Caco-2 (cell line): Measurements from ENCODE around the gene CD24. TPM values are rescaled to one million over a fixed set of nuclear protein-coding genes. Genes with fewer than 3 reads are reported as not detected.
A peak's percentile ranks its signal among the peaks of the same experiment; 100 is the strongest.
"Not testable (repeated sequence)": the region's sequence is repeated elsewhere in the genome, so short reads cannot be mapped to it uniquely, and the experiment has no call there.

Experiments used
- Bru-seq: library from RNA; stranded (reverse); fragments of 400-500 nt; gene quantifications from one replicate; lab custom pipeline; 2021; lab: Mats Ljungman, UMichigan
- BruChase-seq, 2 experiments: library from RNA; stranded (reverse); fragments of 400-500 nt; gene quantifications; one replicate each; lab custom pipeline; 2021; lab: Mats Ljungman, UMichigan
- BruUV-seq: library from RNA; stranded (reverse); fragments of 400-500 nt; replicated peaks from 2 replicates; lab custom pipeline; 2021; lab: Mats Ljungman, UMichigan
- CTCF ChIA-PET: fragments of 300-600 bp; sonication (Branson Sonifier 250); formaldehyde crosslinking; loops from one replicate; lab custom pipeline; 2022; ENCODE audit warnings: antibody characterized with exemption; lab: Charles Lee
- POLR2A ChIA-PET: fragments of 300-600 bp; sonication (Branson Sonifier 250); formaldehyde crosslinking; loops from one replicate; lab custom pipeline; 2022; ENCODE audit warnings: antibody characterized with exemption; lab: Charles Lee
- DNase-seq, 2 experiments: peaks; one replicate each; pipeline versions ENCODE4 v3.0.0 to v3.0.0-alpha.2; 2020 to 2022
- H3K27me3 ChIP-seq: replicated peaks from 2 replicates; pipeline ENCODE4 v1.6.0; 2011; ENCODE audit warnings: low read length; ENCODE audit not compliant: control insufficient read depth, insufficient read depth
- H3K36me3 ChIP-seq: 2 replicates; pipeline ENCODE4 v1.5.1; 2011; ENCODE audit warnings: low read length; ENCODE audit not compliant: control insufficient read depth, insufficient read depth
- H3K4me1 ChIP-seq: fragments of 250-450 bp; sonication (Bioruptor Pico); 2 replicates; pipeline ENCODE4 v1.5.1; 2020; ENCODE audit warnings: mild to moderate bottlenecking
- H3K4me3 ChIP-seq: 2 replicates; pipeline ENCODE4 v1.5.1; 2011; ENCODE audit warnings: low read depth, mild to moderate bottlenecking, control low read depth, low read length
- H3K9me3 ChIP-seq: fragments of 250-450 bp; sonication (Bioruptor Pico); 2 replicates; pipeline ENCODE4 v1.5.1; 2020; ENCODE audit warnings: mild to moderate bottlenecking, moderate library complexity
- H3K27ac Mint-ChIP-seq: one replicate; pipeline ENCODE4 v1.8.0; 2022; ENCODE audit warnings: mixed read lengths; ENCODE audit not compliant: unreplicated experiment
- H3K27me3 Mint-ChIP-seq: one replicate; pipeline ENCODE4 v1.8.0; 2022; ENCODE audit warnings: mixed read lengths; ENCODE audit not compliant: insufficient read depth, unreplicated experiment
- H3K36me3 Mint-ChIP-seq: one replicate; pipeline ENCODE4 v1.8.0; 2022; ENCODE audit warnings: mild to moderate bottlenecking, mixed read lengths; ENCODE audit not compliant: insufficient read depth, unreplicated experiment
- H3K4me1 Mint-ChIP-seq: one replicate; pipeline ENCODE4 v1.8.0; 2022; ENCODE audit warnings: low read depth, mixed read lengths; ENCODE audit not compliant: unreplicated experiment
- H3K4me3 Mint-ChIP-seq: one replicate; pipeline ENCODE4 v1.8.0; 2022; ENCODE audit warnings: mild to moderate bottlenecking, moderate library complexity, mixed read lengths; ENCODE audit not compliant: unreplicated experiment
- H3K9me3 Mint-ChIP-seq: one replicate; pipeline ENCODE4 v1.8.0; 2022; ENCODE audit warnings: mixed read lengths; ENCODE audit not compliant: unreplicated experiment
- intact Hi-C: fragments of 100-400 bp; cut with micrococcal nuclease; formaldehyde crosslinking; loops from one replicate; pipeline ENCODE4 v1.10.0; 2022; ENCODE audit not compliant: unreplicated experiment
- long read RNA-seq: library from polyadenylated mRNA; stranded (forward); transcript quantifications from one replicate; pipeline ENCODE4 v2.0.0, GENCODE V29; 2022
- total RNA-seq: library from RNA; stranded (reverse); gene quantifications from 2 replicates; pipeline ENCODE4 v1.2.3, GENCODE V29; 2022
- TF ChIP-seq, protein P1 (sequence below), 2 experiments: fragments of 200-600 bp in 1 of 2; IDR thresholded peaks; 1 replicate in 1 of 2; 2 replicates in 1 of 2; pipeline versions ENCODE4 v1.5.1 to v1.8.0; 2011 to 2022; ENCODE audit warnings: antibody characterized with exemption in 1 of 2, control low read depth in 1 of 2, inconsistent platforms in 1 of 2, low read depth in 1 of 2, low read length in 1 of 2, mild to moderate bottlenecking in 1 of 2, moderate library complexity in 1 of 2; ENCODE audit not compliant: insufficient read depth in 1 of 2, severe bottlenecking in 1 of 2, unreplicated experiment in 1 of 2

CD24 gene
- total RNA-seq (81.7 and 92.2 TPM in 2 replicates), Bru-seq, nascent RNA (percentile 95 among the genes with signal in this experiment), BruChase-seq, experiment 1, labeled RNA remaining after a 2-hour chase (percentile 97 among the genes with signal in this experiment), BruChase-seq, experiment 2, labeled RNA remaining after a 6-hour chase (percentile 99 among the genes with signal in this experiment)
- long read RNA-seq, transcript CD24-201 (2 exons, 2,180 nt), result major isoform, 56 of 106 reads
- long read RNA-seq, transcript CD24-204 (3 exons, 2,513 nt), result minor isoform, 9 of 106 reads
- long read RNA-seq, partial matches to known transcripts, result 0 of 106 reads
- long read RNA-seq, other reads (novel, unspliced or antisense), result 40 of 106 reads

DNA sequence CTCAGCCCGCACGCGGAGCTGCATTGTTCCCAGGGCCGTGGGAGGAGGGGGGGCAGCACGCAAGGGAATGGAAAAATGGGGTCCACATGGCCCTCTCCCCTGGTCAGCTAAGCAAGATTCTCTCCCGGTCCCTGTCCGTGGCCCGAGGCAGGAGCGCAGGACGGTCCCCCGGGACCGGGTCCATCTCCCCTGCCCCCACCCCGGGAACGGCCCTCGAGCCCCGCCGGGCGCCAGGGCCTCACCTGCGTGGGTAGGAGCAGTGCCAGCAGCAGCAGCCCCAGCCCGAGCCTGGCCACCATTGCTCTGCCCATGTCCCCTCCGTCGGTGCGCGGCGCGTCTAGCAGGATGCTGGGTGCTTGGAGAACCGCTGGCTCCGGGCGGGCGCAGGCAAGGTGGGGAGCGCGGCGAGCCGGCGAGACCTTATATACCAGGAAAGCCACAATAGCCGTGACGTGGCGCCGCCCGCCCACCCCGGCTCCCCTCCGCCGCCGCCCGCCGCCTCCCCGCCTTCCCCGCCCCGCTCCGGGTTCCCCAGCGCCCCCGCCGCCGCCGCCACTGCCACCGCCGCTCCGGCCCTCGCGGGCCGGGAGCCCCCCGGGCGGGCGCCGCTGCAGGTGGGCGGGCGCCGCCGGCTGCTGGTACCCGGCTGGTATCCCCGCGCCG is at the start of gene CD24:
Gene CD24 (minus strand): TSS at position 394 of the 663 bp plus-strand sequence. CDS start 83 bp downstream, at position 311.
- Mint-ChIP-seq H3K9me3 (no peaks in the 10 kb centered on the region), H3K27ac (peak within 1 kb of the TSS; percentile 67), H3K4me1 (no peaks in the 10 kb centered on the region), H3K36me3 (peaks cover 30% of the 10 kb centered on the region), H3K4me3 (peak within 1 kb of the TSS; percentile 83), H3K27me3 (no peaks in the 10 kb centered on the region)
- peaks cover 11% of the 10 kb centered on the region; the same call in 1 of the 2 replicates for H3K4me1 ChIP-seq
- ChIA-PET POLR2A (no interaction called here), CTCF (no interaction called here)
- H3K4me3 ChIP-seq, result peak within 1 kb of the TSS; percentile 77
- DNase-seq, result peak; percentile 61 to 74
- TF ChIP-seq, protein P1, sequence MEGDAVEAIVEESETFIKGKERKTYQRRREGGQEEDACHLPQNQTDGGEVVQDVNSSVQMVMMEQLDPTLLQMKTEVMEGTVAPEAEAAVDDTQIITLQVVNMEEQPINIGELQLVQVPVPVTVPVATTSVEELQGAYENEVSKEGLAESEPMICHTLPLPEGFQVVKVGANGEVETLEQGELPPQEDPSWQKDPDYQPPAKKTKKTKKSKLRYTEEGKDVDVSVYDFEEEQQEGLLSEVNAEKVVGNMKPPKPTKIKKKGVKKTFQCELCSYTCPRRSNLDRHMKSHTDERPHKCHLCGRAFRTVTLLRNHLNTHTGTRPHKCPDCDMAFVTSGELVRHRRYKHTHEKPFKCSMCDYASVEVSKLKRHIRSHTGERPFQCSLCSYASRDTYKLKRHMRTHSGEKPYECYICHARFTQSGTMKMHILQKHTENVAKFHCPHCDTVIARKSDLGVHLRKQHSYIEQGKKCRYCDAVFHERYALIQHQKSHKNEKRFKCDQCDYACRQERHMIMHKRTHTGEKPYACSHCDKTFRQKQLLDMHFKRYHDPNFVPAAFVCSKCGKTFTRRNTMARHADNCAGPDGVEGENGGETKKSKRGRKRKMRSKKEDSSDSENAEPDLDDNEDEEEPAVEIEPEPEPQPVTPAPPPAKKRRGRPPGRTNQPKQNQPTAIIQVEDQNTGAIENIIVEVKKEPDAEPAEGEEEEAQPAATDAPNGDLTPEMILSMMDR (IDR thresholded peaks at IDR 0.05; ENCODE audit: insufficient read depth in 1 of 2, low read depth in 1 of 2, low read length in 1 of 2, severe bottlenecking in 1 of 2, unreplicated experiment in 1 of 2), result no peak
- BruUV-seq, result no TSS peak
- H3K9me3 ChIP-seq, result no peaks in the 10 kb centered on the region
- H3K27me3 ChIP-seq, result no peaks in the 10 kb centered on the region
- H3K36me3 ChIP-seq, result no peaks in the 10 kb centered on the region
- intact Hi-C loops, result loop anchor here (2.0 kb wide), 1 partner anchor 176 kb away; no protein-coding TSS in a partner anchor

DNA sequence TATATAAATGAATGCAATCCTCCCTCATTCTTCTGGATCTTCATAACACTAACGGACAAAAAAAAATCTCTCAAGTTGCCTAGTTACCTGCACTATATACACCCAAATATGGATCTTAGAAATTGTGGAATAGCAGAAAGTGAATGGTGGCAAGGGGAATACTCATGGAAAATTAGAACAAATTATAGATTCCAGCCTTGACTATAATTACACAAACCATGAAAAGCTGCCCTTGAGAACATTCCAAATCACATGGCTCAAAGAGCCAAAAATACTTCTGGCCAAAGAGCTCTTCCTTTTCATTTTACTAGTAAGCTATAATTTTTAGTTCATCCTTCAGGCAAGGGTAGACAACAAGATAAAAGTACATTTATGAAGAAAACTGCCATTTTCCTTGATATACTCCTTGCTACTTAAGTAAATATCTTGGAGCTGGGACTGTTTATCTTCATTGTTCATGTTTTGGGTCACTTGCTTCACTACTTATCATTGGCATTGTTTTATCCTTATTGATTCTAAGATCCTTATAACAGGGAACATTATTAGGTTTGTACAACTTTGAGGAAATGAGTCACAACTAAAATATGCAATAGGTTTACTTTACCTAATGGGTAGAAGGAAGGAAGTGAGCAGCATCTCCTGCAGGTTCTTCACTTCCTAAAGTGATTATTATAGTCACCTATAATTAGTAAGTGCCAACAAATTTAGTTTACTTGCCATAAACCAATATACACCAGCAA is 47.1 kb upstream of the CD24 start:
- Mint-ChIP-seq H3K27ac (no peak overlapping the region), H3K9me3 (no peaks in the 10 kb centered on the region), H3K4me1 (peaks cover 7% of the 10 kb centered on the region), H3K36me3 (peaks cover under 1% of the 10 kb centered on the region), H3K4me3 (no peak overlapping the region), H3K27me3 (no peaks in the 10 kb centered on the region)
- BruUV-seq, result no TSS peak
- Histone ChIP-seq H3K4me3 (no peak overlapping the region), H3K4me1 (peaks cover 9% of the 10 kb centered on the region; the same call in 1 of the 2 replicates), H3K9me3 (no peaks in the 10 kb centered on the region), H3K27me3 (no peaks in the 10 kb centered on the region), H3K36me3 (no peaks in the 10 kb centered on the region)
- TF ChIP-seq, protein P1 (IDR thresholded peaks at IDR 0.05; ENCODE audit: insufficient read depth in 1 of 2, low read depth in 1 of 2, low read length in 1 of 2, severe bottlenecking in 1 of 2, unreplicated experiment in 1 of 2), result no peak
- DNase-seq, result no peak
- POLR2A ChIA-PET, result no interaction called here
- CTCF ChIA-PET, result no interaction called here
- intact Hi-C loops, result no loop called here

DNA sequence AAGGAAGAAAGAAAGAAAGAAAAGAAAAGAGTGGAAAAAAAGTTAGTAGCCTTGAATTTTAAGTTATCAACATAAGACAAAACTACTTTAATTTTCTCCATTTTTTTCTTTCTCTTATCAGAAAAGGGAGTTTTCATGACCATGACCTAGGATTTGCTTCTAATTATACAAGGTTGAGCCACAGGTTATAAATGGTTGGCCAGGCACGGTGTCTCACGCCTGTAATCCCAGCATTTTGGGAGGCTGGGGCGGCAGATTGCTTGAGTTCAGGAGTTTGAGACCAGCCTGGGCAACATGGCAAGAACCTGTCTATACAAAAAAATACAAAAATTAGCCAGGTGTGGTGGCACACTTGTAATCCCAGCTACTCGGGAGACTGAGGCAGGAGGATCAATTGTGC is 45.7 kb upstream of the CD24 start:
- ChIA-PET POLR2A (no interaction called here), CTCF (no interaction called here)
- Histone ChIP-seq H3K36me3 (no peaks in the 10 kb centered on the region), H3K4me3 (no peak overlapping the region), H3K4me1 (peaks cover 9% of the 10 kb centered on the region; the same call in 1 of the 2 replicates), H3K27me3 (no peaks in the 10 kb centered on the region), H3K9me3 (no peaks in the 10 kb centered on the region)
- Mint-ChIP-seq H3K4me1 (peaks cover 7% of the 10 kb centered on the region), H3K27ac (no peak overlapping the region), H3K4me3 (no peak overlapping the region), H3K36me3 (no peaks in the 10 kb centered on the region), H3K9me3 (no peaks in the 10 kb centered on the region), H3K27me3 (no peaks in the 10 kb centered on the region)
- intact Hi-C loops, result no loop called here
- no TSS peak for BruUV-seq
- DNase-seq, result no peak
- TF ChIP-seq, protein P1 (IDR thresholded peaks at IDR 0.05; ENCODE audit: insufficient read depth in 1 of 2, low read depth in 1 of 2, low read length in 1 of 2, severe bottlenecking in 1 of 2, unreplicated experiment in 1 of 2), result no peak

GRCh38 chr6:107019628-107020027 is 45.1 kb upstream of the CD24 start:
- H3K4me3 Mint-ChIP-seq, H3K4me1 Mint-ChIP-seq: not testable (repeated sequence)

More at GRCh38 chr6:107019628-107020027, 45.1 kb upstream of the CD24 start:
- H3K9me3 ChIP-seq, intact Hi-C loops, H3K4me3 ChIP-seq, H3K36me3 Mint-ChIP-seq, H3K27me3 ChIP-seq, CTCF ChIA-PET, H3K36me3 ChIP-seq, BruUV-seq, H3K4me1 ChIP-seq, POLR2A ChIA-PET, H3K27me3 Mint-ChIP-seq, H3K9me3 Mint-ChIP-seq, DNase-seq, H3K27ac Mint-ChIP-seq: not testable (repeated sequence)
